Natural killer cell (primary cell): ENCODE measurements around the gene ALAS1. TPM values are rescaled to one million over a fixed set of nuclear protein-coding genes. Genes with fewer than 3 reads are reported as not detected.

Experiments
- ATAC-seq, 3 donors: fragments of 150-1000 bp in 2 of 3; fragments of 200-7000 bp in 1 of 3; cut with Tn5 transposase; 1 replicate in 1 of 3; 2 replicates in 2 of 3; pipeline ENCODE4 v1.10.0; 2021; ENCODE audit warnings: mild to moderate bottlenecking in 2 of 3, moderate library complexity in 2 of 3
- DNase-seq, 2 donors: peaks; one replicate each; pipeline versions ENCODE4 v3.0.0 to v3.0.0-alpha.2; 2013 to 2021; ENCODE audit warnings: mixed read lengths in 1 of 2
- H3K27ac ChIP-seq: one replicate; pipeline ENCODE4 v1.5.1; 2013; ENCODE audit warnings: mild to moderate bottlenecking, low read length
- H3K27me3 ChIP-seq: one replicate; pipeline ENCODE4 v1.6.1; 2013; ENCODE audit warnings: low read length; ENCODE audit not compliant: control insufficient read depth, insufficient read depth
- H3K36me3 ChIP-seq: one replicate; pipeline ENCODE4 v1.6.1; 2013; ENCODE audit warnings: low read length; ENCODE audit not compliant: control insufficient read depth, insufficient read depth
- H3K4me1 ChIP-seq: one replicate; pipeline ENCODE4 v1.6.1; 2013; ENCODE audit warnings: low read length; ENCODE audit not compliant: control insufficient read depth, insufficient read depth
- H3K4me3 ChIP-seq: one replicate; pipeline ENCODE4 v1.5.1; 2013; ENCODE audit warnings: low read length
- H3K9me3 ChIP-seq: one replicate; pipeline ENCODE4 v1.6.1; 2013; ENCODE audit warnings: low read length; ENCODE audit not compliant: control insufficient read depth, insufficient read depth
- H3K27ac Mint-ChIP-seq, 2 donors: one replicate each; pipeline ENCODE4 v1.8.0; 2022; ENCODE audit warnings: mild to moderate bottlenecking in 2 of 2, mixed read lengths in 2 of 2, moderate library complexity in 1 of 2
- H3K27me3 Mint-ChIP-seq, 2 donors: one replicate each; pipeline ENCODE4 v1.8.0; 2022; ENCODE audit warnings: low read depth in 2 of 2, mixed read lengths in 2 of 2
- H3K36me3 Mint-ChIP-seq: one replicate; pipeline ENCODE4 v1.8.0; 2022; ENCODE audit warnings: mixed read lengths
- H3K4me1 Mint-ChIP-seq, 2 donors: one replicate each; pipeline ENCODE4 v1.8.0; 2022; ENCODE audit warnings: mixed read lengths in 2 of 2
- H3K4me3 Mint-ChIP-seq: one replicate; pipeline ENCODE4 v1.8.0; 2022; ENCODE audit warnings: mild to moderate bottlenecking, moderate library complexity, mixed read lengths
- H3K9me3 Mint-ChIP-seq, 2 donors: one replicate each; pipeline ENCODE4 v1.8.0; 2022; ENCODE audit warnings: mixed read lengths in 2 of 2
- CTCF ChIP-seq: fragments of 200-600 bp; IDR thresholded peaks from one replicate; pipeline ENCODE4 v1.8.0; 2022; ENCODE audit warnings: antibody characterized with exemption
- WGBS: methylation state at CpG from one replicate; pipeline ENCODE4 v1.1.7; 2013; ENCODE audit warnings: missing lambda C conversion rate; ENCODE audit not compliant: insufficient coverage; 5-methylcytosine and 5-hydroxymethylcytosine counted together
- intact Hi-C: fragments of 100-400 bp; cut with micrococcal nuclease; formaldehyde crosslinking; loops from one replicate; pipeline ENCODE4 v1.14.2; 2022
- total RNA-seq, 4 donors: library from RNA; stranded (reverse); fragments of 120-200 nt in 1 of 4; gene quantifications; one replicate each; pipeline versions ENCODE4 v1.2.3 to v1.2.4, GENCODE V29; 2013 to 2022

ALAS1 gene
- total RNA-seq, 3 donors from 2014 or later (not counting 1 experiment from before 2014, with no cell fraction given): 17.0 to 34.5 (median 33.4) TPM

GRCh38 chr3:52232279-52233107, 34.5 kb downstream of the ALAS1 start:
- Mint-ChIP-seq H3K36me3 (no peaks in the 10 kb centered on the region), H3K9me3 (no peaks in the 10 kb centered on the region), H3K27me3 (no peaks in the 10 kb centered on the region), H3K27ac (peak overlapping the region in 1 of 2 donors; percentile 73), H3K4me3 (no peak overlapping the region), H3K4me1 (peaks cover 16 to 54% of the 10 kb centered on the region in 2 donors)
- intact Hi-C loops: no loop called here
- Histone ChIP-seq H3K4me1 (peaks cover 58% of the 10 kb centered on the region), H3K27me3 (no peaks in the 10 kb centered on the region), H3K4me3 (no peak overlapping the region), H3K36me3 (peaks cover 55% of the 10 kb centered on the region), H3K27ac (no peak overlapping the region), H3K9me3 (no peaks in the 10 kb centered on the region)
- whole genome bisulfite sequencing: 81% methylated on average over 27 of the region's 28 CpGs
- no peak for TF ChIP-seq CTCF
- peak in 1 of 2 donors; percentile 66 for DNase-seq
- ATAC-seq: no peak

GRCh38 chr3:52233108-52233591, 35.2 kb downstream of the ALAS1 start:
- no peak for ATAC-seq
- Mint-ChIP-seq H3K27me3 (no peaks in the 10 kb centered on the region), H3K27ac (peak overlapping the region in 1 of 2 donors; percentile 73), H3K4me1 (peaks cover 18 to 61% of the 10 kb centered on the region in 2 donors), H3K9me3 (no peaks in the 10 kb centered on the region), H3K36me3 (no peaks in the 10 kb centered on the region), H3K4me3 (no peak overlapping the region)
- intact Hi-C loops: no loop called here
- H3K27ac ChIP-seq: no peak overlapping the region
- H3K4me3 ChIP-seq: no peak overlapping the region
- peaks cover 50% of the 10 kb centered on the region for H3K36me3 ChIP-seq
- peaks cover 65% of the 10 kb centered on the region for H3K4me1 ChIP-seq
- no peaks in the 10 kb centered on the region for H3K27me3 ChIP-seq
- TF ChIP-seq CTCF: no peak
- H3K9me3 ChIP-seq: no peaks in the 10 kb centered on the region
- WGBS: 89% methylated on average over 5 of the region's 5 CpGs
- DNase-seq: no peak

GRCh38 chr3:52233968-52234367, 36.0 kb downstream of the ALAS1 start:
- peaks cover 22 to 67% of the 10 kb centered on the region in 2 donors for H3K4me1 Mint-ChIP-seq
- no peak for DNase-seq
- H3K36me3 ChIP-seq: peaks cover 41% of the 10 kb centered on the region
- TF ChIP-seq CTCF: no peak
- no peaks in the 10 kb centered on the region for H3K27me3 Mint-ChIP-seq
- H3K4me1 ChIP-seq: peaks cover 69% of the 10 kb centered on the region
- H3K9me3 ChIP-seq: no peaks in the 10 kb centered on the region
- no peak overlapping the region for H3K4me3 ChIP-seq
- H3K9me3 Mint-ChIP-seq: no peaks in the 10 kb centered on the region
- intact Hi-C loops: no loop called here
- no peak for ATAC-seq
- WGBS: 96% methylated on average over 3 of the region's 3 CpGs
- no peaks in the 10 kb centered on the region for H3K36me3 Mint-ChIP-seq
- no peak overlapping the region for H3K4me3 Mint-ChIP-seq
- no peak overlapping the region for H3K27ac ChIP-seq
- H3K27ac Mint-ChIP-seq: peak overlapping the region in 1 of 2 donors; percentile 73
- no peaks in the 10 kb centered on the region for H3K27me3 ChIP-seq
